GM18507 (cell line): ENCODE results near the gene KLC3.
"Not testable (repeated sequence)": the region's sequence is repeated elsewhere in the genome, so short reads cannot be mapped to it uniquely, and the experiment has no call there.

Source experiments
- DNase-seq: peaks from one replicate; pipeline ENCODE4 v3.0.0; 2011; ENCODE audit warnings: low read depth; ENCODE audit not compliant: insufficient read length; ENCODE audit errors: extremely low spot score
- FAIRE-seq: peaks from 2 replicates; lab custom pipeline; 2011; peaks lifted over from hg19 to GRCh38; lab: Jason Lieb, UNC

The KLC3 gene

DNA sequence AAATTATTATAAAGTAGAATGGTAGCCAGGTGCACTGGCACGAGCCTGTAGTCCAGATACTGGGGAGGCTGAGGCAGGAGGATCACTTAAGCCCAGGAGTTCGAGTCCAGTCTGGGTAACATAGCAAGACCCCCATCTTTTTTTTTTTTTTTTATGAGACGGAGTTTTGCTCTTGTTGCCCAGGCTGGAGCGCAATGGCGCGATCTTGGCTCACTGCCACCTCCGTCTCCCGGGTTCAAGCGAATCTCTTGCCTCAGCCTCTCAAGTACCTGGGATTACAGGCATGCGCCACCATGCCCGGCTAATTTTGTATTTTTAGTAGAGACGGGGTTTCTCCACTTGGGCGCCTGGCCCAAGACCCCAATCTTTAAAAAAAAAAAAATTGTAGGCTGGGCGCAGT lies 28.3 kb upstream of the KLC3 start:
- not testable (repeated sequence) for DNase-seq, FAIRE-seq

DNA sequence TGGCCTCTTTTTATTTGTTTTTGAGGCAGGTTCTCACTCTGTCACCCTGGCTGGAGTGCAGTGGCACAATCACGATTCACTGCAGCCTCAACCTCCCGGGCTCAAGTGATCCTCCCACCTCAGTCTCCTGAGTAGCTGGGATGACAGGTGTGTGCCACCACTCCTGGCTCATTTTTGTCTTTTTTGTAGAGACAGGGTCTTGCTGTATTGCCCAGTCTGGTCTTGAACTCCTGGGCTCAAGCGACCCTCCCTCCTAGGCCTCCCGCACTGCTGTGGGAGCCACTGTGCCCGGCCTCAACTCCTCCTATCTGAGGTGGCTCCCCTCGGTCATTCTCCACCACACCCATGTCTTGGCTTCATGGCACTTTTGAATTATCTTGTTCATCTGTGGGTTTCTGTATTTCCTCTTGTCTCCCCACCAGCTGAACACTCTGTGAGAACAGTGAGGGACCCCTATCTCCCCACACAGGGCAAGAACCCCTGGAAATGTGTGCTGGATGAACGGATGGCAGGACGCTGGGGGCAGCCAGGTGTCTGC lies 25.8 kb upstream of the KLC3 start:
- DNase-seq (no peak), FAIRE-seq (no peak)

- no peak for FAIRE-seq
- no peak for DNase-seq
Measured at GRCh38 chr19:45315304-45315703, 25.2 kb upstream of the KLC3 start.

- no peak for DNase-seq
- no peak for FAIRE-seq
Measured at GRCh38 chr19:45320997-45321775, 19.4 kb upstream of the KLC3 start.

DNA sequence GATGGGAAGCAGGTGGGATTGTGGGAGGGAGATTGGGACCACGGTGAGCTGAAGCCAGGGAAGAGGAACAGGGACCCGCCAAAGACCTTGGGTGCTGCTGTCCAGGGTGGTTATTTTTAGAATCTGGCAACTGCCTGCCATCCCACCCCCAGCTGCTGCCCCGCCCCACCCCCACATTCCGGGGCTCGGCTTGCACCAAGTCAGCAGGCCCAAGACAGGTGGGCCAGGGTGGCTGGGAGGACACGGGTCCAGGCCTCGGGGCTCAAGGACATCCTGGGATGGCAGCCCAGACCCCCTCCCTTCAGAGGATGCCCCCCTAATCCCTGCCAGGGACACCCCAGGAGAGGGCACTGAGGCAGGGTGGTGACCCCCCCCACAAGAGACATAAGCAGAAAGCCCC lies 18.7 kb upstream of the KLC3 start:
- FAIRE-seq (no peak), DNase-seq (no peak)

DNA sequence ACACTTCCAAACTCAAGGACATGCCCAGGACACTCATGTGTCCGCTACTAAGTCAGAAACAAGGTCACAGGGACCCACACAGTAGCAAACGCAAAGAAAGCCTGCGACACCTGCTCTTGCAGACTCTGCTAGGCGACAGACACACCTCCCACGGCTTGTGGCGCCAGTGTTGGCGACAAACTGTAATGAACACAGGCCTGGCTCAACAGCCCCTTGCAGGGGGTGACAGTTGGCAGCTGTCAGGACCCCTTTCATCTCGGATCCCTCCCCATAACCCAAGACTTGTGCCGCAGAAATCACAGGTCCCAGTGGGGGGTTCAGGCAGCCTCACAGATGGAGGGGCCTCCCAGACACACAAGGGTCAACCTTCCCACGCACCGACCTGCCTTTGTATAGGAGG lies 18.2 kb upstream of the KLC3 start:
- no peak for DNase-seq
- no peak for FAIRE-seq

GRCh38 chr19:45322744-45323281 lies 17.7 kb upstream of the KLC3 start, which contains the start of gene CKM:
TSS of gene CKM (minus strand) at chr19:45322875. CDS start at chr19:45319713, 3,162 bp downstream.
- no peak for FAIRE-seq
- DNase-seq = no peak

GRCh38 chr19:45323671-45324081 lies 16.9 kb upstream of the KLC3 start:
- DNase-seq (no peak), FAIRE-seq (no peak)

- no peak for DNase-seq
- FAIRE-seq = no peak
Measured at GRCh38 chr19:45324349-45324907, 16.1 kb upstream of the KLC3 start.

DNA sequence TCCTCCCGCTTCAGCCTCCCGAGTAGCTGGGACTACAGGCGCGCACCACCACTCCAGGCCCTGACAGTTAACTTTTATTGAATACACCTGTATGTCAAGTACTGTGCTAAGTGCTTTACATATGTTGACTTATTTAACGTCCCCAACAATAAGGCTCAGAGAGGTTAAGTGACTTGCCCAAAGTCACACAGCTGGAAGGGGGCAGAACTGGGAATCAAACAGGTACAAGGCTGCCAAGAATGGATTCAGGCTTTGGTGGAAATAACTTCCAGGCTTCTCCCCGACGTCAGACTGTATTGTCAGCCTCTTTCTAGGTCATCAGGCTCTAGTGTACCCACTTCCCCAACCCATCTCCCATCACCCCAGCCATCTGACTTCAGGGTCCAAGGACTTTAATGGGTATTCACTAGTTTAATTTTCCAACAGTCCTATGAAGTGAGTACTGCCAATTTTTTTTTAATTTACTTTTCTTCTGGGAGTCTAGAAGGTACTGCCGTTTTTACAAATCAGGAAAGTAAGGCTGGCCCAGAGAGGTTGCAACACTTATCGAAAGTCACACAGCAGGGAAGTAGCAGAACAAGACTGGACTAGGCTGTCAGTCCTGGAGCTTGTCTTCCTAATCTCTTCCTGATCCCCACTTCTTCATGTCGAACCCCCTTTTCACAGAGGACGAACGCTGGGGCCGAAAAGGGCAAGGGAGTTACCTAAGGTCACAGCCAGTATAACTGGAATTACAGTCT lies 13.0 kb upstream of the KLC3 start:
- DNase-seq = no peak
- no peak for FAIRE-seq

GRCh38 chr19:45331411-45331810 lies 9.1 kb upstream of the KLC3 start:
- no peak for DNase-seq

GRCh38 chr19:45333609-45334303 lies 6.8 kb upstream of the KLC3 start:
- no peak for FAIRE-seq
- no peak for DNase-seq

More at GRCh38 chr19:45331411-45331810, 9.1 kb upstream of the KLC3 start:
- FAIRE-seq = no peak

GRCh38 chr19:45334881-45335280 lies 5.7 kb upstream of the KLC3 start:
- DNase-seq, FAIRE-seq: not testable (repeated sequence)

DNA sequence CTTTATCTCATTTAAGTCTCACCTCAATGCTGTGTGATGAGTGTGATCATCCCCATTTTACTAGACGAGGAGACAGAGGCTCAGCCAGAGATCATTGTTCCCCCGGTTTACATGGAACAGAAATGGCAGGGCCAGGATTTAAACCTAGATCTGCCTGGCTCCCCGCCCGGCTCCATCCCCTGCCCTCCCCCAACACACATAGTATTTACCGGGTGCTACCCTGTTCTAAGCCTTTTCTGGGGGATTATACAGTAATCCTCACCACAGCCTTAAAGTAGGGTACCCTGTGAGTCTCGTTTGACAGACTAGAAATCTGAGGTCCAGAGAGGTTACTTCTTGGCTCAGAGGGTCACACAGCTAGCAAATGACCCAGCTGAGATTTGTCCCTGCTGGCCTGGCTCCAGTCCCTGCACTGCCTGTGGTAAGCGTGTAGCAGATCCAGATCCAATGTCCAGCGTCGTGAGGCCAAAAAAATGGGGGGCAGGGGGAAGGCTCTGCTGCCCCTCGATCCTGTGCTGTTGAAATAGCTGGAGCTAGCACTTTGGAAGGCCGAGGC lies 3.8 kb upstream of the KLC3 start:
- FAIRE-seq = no peak
- no peak for DNase-seq

DNA sequence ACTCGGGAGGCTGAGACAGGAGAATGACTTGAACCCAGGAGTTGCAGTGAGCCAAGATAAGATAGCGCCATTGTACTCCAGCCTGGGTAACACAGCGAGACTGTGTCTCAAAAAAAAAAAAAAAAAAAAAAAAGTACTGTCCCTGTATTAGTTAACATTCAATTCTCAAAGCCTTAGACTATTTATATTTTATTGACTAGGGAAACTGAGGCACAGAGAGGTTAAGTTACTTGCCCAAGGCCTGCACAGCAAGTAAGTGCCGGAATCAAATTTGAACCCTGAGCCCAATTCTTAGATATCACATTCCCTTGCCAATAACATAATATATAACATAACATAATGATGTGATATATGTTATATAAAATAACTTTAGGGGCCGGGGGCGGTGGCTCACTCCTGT lies 921 bp upstream of the KLC3 start:
- DNase-seq (no peak), FAIRE-seq (no peak)

DNA sequence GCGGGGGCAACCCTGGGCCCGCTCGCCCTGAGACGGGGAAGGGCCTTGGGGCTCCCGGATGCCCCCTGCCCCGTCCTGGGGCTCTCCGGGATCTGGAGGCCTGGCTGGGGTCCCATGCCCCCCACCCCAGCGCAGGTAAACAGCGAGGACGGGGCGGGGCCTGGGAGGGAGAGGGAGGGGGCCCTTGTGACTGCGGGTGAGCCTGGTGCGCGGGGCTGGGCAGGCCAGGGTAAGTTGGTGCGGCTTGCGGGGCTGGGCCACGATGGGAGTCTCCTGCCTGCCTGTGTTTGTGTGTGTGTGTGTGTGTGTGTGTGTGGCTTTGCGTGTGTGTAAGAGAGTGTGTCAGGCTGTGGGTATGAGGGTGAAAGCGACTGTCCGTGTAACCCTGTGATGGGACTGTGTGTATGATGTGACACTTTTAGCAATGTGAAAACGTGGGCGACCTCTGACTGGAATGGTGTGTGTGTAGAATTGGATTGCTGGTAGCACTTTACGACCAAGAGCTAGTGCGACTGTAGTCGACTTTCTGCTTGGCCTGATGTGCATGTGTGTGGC lies 426 bp downstream of the KLC3 start:
- FAIRE-seq (peak; percentile 12), DNase-seq (no peak)

- DNase-seq (no peak), FAIRE-seq (no peak)
Measured at GRCh38 chr19:45342911-45343310, 2.4 kb downstream of the KLC3 start.

DNA sequence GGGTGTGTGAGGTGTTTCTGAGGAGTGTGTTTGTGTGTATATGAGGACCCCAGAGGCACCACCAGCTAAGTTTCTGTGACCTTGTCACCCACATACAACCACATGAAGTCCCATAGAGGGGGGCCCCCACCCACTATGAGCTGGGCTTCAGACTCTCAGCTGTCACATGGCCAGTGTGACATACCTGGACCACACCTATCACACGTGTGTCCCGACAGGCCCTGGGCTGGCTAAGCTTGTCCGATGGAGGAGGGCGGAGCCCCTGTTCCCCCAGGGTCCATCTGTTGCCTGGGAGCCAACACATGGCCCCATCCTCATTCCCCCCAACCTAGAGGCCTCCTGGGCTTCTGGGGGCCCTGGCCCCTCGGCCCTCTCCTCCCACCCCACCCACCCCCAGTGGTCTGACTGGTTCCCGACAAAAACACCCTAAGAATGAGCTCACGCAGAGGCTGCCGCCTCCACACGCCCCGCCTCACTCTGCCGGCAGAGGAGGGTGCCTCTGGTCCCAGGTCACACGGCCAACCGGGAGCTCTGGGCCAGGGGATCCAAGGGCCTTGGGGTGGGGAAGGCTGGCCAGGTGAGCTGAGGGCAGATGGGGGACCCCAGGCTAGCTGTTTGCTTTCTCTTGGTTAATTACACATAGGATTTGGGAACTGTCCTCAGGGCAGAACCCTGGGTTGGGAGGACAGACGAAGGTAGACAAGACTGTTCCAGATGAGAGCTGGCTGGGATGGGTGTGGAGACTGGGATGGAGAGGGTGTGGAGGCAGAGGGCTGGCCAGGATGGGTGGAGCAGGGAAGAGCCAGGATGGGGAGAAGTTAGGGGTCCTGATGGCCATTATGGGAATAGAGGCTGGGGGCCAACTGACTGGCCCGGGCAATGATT lies 4.3 kb downstream of the KLC3 start:
- no peak for DNase-seq
- no peak for FAIRE-seq
